ENCODE results near the gene SPATA2.
A peak's percentile ranks its signal among the peaks of the same experiment; 100 is the strongest.

Gene SPATA2

GRCh38 chr20:49928411-49929141 lies 13.2 kb upstream of the SPATA2 start:
- peak; percentile 70 for FAIRE-seq

GRCh38 chr20:49925901-49926454 lies 10.6 kb upstream of the SPATA2 start:
- no peak for FAIRE-seq

GRCh38 chr20:49924247-49924646 lies 8.9 kb upstream of the SPATA2 start:
- no peak for FAIRE-seq

- no peak for FAIRE-seq
Observed at GRCh38 chr20:49919461-49919860, 4.1 kb upstream of the SPATA2 start.

- no peak for FAIRE-seq
Observed at GRCh38 chr20:49919009-49919408, 3.7 kb upstream of the SPATA2 start.

GRCh38 chr20:49918446-49918845 lies 3.1 kb upstream of the SPATA2 start:
- no peak for FAIRE-seq

- no peak for FAIRE-seq
Observed at GRCh38 chr20:49916146-49917002, 1.0 kb upstream of the SPATA2 start.

GRCh38 chr20:49915118-49915379 lies 280 bp downstream of the SPATA2 start:
- FAIRE-seq = no peak

GRCh38 chr20:49914310-49915117 lies 815 bp downstream of the SPATA2 start:
- FAIRE-seq = no peak

- no peak for FAIRE-seq
Observed at GRCh38 chr20:49913399-49914047, 1.8 kb downstream of the SPATA2 start.

GRCh38 chr20:49910340-49910706 lies 5.0 kb downstream of the SPATA2 start:
- FAIRE-seq = no peak

- FAIRE-seq = no peak
Observed at GRCh38 chr20:49909499-49910339, 5.6 kb downstream of the SPATA2 start.

- FAIRE-seq = no peak
Observed at GRCh38 chr20:49908258-49908565, 7.1 kb downstream of the SPATA2 start.

- FAIRE-seq = no peak
Observed at GRCh38 chr20:49907405-49908257, 7.7 kb downstream of the SPATA2 start.

GRCh38 chr20:49906615-49907154 lies 8.6 kb downstream of the SPATA2 start:
- no peak for FAIRE-seq

- no peak for FAIRE-seq
Observed at GRCh38 chr20:49906101-49906604, 9.2 kb downstream of the SPATA2 start.

GRCh38 chr20:49905415-49906091 lies 9.8 kb downstream of the SPATA2 start:
- no peak for FAIRE-seq

GRCh38 chr20:49904440-49905214 lies 10.7 kb downstream of the SPATA2 start:
- FAIRE-seq = no peak

- no peak for FAIRE-seq
Observed at GRCh38 chr20:49901588-49901987, 13.7 kb downstream of the SPATA2 start.

Measured in A204.1 (cell line).